A549 treated with CpdA at 1 μM for 4 hours (cell line): Measurements from ENCODE around the gene TMEM260. TPM values are rescaled to one million over a fixed set of nuclear protein-coding genes. Genes with fewer than 3 reads are reported as not detected.

Experiments used
- total RNA-seq: library from RNA; stranded (reverse); fragments of 200-300 nt; extraction: Qiagen RNA extraction; gene quantifications from 5 replicates; pipeline ENCODE4 v1.2.3, GENCODE V29; 2022; ENCODE audit warnings: low read depth

Gene TMEM260
- total RNA-seq = 3.8 to 5.6 TPM (median 4.6 TPM) in 5 replicates

DNA sequence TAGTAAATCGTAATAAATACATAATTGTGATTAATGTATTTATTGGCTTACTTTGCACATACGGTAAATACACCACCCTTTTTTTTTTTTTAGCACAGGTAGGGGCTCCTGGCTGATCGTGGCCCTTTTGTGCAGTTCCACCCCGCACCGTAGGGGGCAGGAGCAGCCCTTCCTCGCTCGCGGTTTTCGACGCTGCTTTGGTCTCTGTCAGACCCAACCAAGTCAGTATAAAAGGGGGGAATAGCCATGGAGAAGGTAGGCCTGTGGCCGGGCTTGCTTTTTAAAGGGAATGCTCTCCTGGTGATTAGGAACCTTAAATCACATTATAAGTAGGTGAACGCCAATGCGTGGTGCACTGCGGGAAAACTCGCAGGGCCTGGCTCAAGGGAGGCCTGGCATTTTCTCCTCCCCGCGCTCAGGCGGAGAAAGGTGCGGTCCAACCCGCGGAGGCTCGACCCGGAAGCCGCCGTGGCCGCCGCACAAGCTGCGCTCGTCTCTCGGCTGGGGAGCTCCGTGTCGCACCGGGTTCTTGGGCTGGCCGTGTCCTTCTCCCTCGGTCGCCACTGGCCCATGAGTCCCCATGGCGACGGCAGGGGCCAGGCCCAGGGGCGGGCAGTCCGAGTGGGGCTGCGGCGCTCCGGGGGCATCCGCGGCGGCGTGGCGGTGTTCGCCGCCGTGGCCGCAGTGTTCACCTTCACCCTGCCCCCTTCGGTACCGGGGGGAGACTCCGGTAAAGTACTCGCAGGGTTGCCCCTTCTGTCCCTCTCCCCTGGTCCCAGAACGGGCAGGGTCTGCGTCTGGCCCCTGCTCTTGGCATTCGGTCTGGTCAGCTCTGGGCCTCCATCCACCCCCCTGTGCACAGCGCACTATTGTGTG lies at the start of gene TMEM260:
Gene TMEM260, plus strand, starts transcription at position 454 of the 876 bp plus-strand sequence. Its CDS starts 117 bp downstream, at position 571.

Other genes with a start within 250 kb of the TMEM260 start
- not detected in 5 replicates for gene OTX2, start 230.7 kb downstream of the TMEM260 start, total RNA-seq